SK-N-SH treated with all-trans-retinoic acid at 6 μM for 48 hours (cell line): Measurements from ENCODE around the gene CGRRF1.

Experiments used
- ATAC-seq: fragments of 200-7000 bp; cut with Tn5 transposase; 3 replicates; pipeline ENCODE4 v1.9.1; 2020; ENCODE audit warnings: mild to moderate bottlenecking, moderate library complexity
- ESRRG ChIP-seq: fragments of 250-450 bp; sonication (Bioruptor Pico); IDR thresholded peaks from 2 replicates; pipeline ENCODE4 v1.6.1; 2021; ENCODE audit warnings: mild to moderate bottlenecking
- ISL1 ChIP-seq: fragments of 250-450 bp; sonication (Bioruptor Pico); IDR thresholded peaks from 2 replicates; pipeline ENCODE4 v2.1.2; 2022; ENCODE audit warnings: mild to moderate bottlenecking, moderate library complexity
- PPARA ChIP-seq: fragments of 250-450 bp; sonication (Bioruptor Pico); IDR thresholded peaks from 2 replicates; pipeline ENCODE4 v1.5.0; 2020; ENCODE audit warnings: mild to moderate bottlenecking, borderline replicate concordance
- RARB ChIP-seq: fragments of 250-450 bp; sonication (Bioruptor Pico); IDR thresholded peaks from 2 replicates; pipeline ENCODE4 v1.8.0; 2021; ENCODE audit warnings: mild to moderate bottlenecking, moderate library complexity
- ZFP3 ChIP-seq: fragments of 250-450 bp; sonication (Bioruptor Pico); IDR thresholded peaks from 2 replicates; pipeline ENCODE4 v1.5.0; 2020; ENCODE audit warnings: mild to moderate bottlenecking, moderate library complexity
- ZFP30 ChIP-seq: fragments of 450-650 bp; formaldehyde crosslinking; IDR thresholded peaks from 2 replicates; pipeline ENCODE4 v1.5.0; 2022; ENCODE audit warnings: mild to moderate bottlenecking, moderate library complexity
- ZNF70 ChIP-seq: fragments of 450-650 bp; formaldehyde crosslinking; IDR thresholded peaks from 2 replicates; pipeline ENCODE4 v1.5.0; 2020; ENCODE audit warnings: mild to moderate bottlenecking, moderate library complexity
- TF ChIP-seq, protein P1 (sequence below): fragments of 250-450 bp; sonication (Bioruptor Pico); IDR thresholded peaks from 2 replicates; pipeline ENCODE4 v1.8.0; 2020; ENCODE audit warnings: mild to moderate bottlenecking, moderate library complexity, borderline replicate concordance
- TF ChIP-seq, protein P2 (sequence below): fragments of 250-450 bp; sonication (Bioruptor Pico); IDR thresholded peaks from 2 replicates; pipeline ENCODE4 v1.8.0; 2021; ENCODE audit warnings: low read depth, mild to moderate bottlenecking, moderate library complexity, borderline replicate concordance
- TF ChIP-seq, protein P3 (sequence below): fragments of 250-450 bp; sonication (Bioruptor Pico); IDR thresholded peaks from 2 replicates; pipeline ENCODE4 v1.5.0; 2020; ENCODE audit warnings: mild to moderate bottlenecking, moderate library complexity

Gene CGRRF1

DNA sequence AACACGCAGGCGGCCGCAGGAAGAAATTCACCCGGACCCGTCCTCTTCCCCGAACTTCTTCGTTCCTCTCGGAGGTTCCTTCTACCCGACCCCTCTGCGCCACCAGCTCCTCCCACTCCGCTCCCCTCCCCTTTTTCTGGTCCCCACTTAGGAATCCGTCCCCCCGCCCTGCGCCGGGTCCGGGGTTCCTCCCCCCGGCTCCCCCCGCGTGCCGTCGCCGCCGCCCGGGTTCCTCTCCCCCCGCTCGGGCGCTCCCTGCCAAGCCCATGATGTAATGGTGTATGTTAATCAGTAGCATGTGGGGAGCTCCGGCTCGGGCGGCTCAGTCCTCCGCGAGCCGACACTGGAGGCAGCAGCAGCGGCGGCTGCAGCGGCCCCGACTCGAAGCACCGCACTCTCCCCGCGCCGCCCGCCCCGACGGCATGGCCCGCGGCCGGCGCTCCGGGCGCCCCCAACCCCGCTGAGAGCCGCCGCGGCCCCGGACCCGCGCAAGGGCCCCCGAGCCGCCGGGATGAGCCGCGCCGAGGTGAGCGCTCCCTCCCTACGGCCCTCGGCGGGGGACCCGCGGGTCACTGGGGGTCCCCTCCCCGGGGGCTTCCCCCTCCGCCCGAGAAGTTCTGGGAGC, 56.2 kb downstream of the CGRRF1 start:
- peak; percentile 65 for ATAC-seq
- no peak for TF ChIP-seq RARB (CRISPR knock-in tag)
- TF ChIP-seq, protein P1, sequence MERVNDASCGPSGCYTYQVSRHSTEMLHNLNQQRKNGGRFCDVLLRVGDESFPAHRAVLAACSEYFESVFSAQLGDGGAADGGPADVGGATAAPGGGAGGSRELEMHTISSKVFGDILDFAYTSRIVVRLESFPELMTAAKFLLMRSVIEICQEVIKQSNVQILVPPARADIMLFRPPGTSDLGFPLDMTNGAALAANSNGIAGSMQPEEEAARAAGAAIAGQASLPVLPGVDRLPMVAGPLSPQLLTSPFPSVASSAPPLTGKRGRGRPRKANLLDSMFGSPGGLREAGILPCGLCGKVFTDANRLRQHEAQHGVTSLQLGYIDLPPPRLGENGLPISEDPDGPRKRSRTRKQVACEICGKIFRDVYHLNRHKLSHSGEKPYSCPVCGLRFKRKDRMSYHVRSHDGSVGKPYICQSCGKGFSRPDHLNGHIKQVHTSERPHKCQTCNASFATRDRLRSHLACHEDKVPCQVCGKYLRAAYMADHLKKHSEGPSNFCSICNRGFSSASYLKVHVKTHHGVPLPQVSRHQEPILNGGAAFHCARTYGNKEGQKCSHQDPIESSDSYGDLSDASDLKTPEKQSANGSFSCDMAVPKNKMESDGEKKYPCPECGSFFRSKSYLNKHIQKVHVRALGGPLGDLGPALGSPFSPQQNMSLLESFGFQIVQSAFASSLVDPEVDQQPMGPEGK (CRISPR knock-in tag), result peak; percentile 97; the same call in 1 of the 2 replicates

DNA sequence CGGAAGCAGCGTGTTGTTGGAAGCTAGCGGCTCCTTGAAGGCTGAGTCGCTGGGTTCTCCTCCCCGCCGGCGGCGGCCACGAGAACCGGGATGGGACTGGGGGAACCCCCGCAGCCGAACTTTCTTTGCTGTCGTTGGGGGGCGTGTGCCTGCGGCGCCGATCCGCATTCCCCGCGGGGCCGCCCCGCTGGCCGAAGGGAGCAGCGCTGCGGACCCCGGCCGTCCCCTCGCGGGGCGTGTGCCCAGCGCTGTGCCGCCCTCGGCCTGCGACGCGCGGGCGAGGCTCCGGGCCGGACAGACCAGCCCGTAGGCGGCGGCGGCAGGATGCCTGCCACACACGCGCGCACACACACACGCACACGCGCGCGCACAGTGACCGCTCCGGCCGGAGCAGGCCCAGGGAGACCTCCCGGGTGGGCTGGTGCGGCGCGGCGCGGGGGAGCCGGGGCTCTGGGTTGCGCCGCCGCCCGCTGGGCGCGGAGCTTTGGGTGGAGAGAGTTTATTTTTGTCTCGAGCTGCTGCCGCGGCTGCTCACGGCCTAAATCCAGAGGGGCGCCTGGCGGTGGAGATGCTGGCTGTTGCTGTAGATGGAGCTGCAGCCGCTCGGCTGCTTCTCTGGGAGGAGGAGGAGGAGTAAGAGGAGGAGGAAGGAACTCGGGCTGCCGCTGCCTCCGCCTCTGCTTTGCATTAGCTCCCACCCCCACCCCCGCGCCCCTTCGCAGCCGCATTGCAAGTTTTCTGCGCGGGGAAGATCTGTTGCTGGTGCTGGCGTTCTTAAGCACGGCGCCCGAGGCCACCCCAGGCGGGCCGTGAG, 56.9 kb downstream of the CGRRF1 start, which contains the start of gene SAMD4A:
Gene SAMD4A (plus strand): TSS at position 719 of the 814 bp plus-strand sequence. CDS start 789 bp downstream, outside the sequence.
- TF ChIP-seq ESRRG (no peak), ZNF70 (no peak)
- TF ChIP-seq, protein P1 (CRISPR knock-in tag), result no peak
- TF ChIP-seq, protein P2, sequence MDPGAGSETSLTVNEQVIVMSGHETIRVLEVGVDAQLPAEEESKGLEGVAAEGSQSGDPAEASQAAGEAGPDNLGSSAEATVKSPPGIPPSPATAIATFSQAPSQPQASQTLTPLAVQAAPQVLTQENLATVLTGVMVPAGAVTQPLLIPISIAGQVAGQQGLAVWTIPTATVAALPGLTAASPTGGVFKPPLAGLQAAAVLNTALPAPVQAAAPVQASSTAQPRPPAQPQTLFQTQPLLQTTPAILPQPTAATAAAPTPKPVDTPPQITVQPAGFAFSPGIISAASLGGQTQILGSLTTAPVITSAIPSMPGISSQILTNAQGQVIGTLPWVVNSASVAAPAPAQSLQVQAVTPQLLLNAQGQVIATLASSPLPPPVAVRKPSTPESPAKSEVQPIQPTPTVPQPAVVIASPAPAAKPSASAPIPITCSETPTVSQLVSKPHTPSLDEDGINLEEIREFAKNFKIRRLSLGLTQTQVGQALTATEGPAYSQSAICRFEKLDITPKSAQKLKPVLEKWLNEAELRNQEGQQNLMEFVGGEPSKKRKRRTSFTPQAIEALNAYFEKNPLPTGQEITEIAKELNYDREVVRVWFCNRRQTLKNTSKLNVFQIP (CRISPR knock-in tag), result no peak
- peak; percentile 29 for ATAC-seq

DNA sequence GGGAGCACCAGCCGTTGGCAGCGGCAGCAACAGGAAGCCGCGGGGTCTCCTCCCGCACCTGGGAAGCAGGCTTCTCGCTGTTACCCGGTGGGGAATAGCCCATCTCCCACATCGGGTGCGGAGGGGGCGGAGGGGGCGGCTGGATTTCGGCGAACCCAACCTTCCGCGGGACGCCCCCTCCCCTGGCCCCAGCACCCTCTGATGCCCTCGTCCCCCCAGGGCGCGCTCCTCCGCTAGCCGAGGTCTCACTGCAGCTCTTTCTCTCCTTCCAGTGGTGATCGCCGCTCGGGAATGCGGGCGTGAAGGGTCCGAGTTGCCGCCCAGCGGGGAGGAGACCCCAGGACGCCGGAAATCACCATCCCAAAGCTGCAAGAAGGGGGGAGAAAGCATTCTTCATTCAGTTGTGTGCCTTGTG, 57.5 kb downstream of the CGRRF1 start:
- peak; percentile 11 for ATAC-seq
- TF ChIP-seq PPARA (CRISPR knock-in tag), result no peak
- TF ChIP-seq ZFP30 (CRISPR knock-in tag), result no peak
- TF ChIP-seq, protein P1 (CRISPR knock-in tag), result no peak
- TF ChIP-seq, protein P2 (CRISPR knock-in tag), result no peak
- TF ChIP-seq ISL1 (CRISPR knock-in tag), result no peak
- TF ChIP-seq ZFP3 (CRISPR knock-in tag), result no peak
- TF ChIP-seq, protein P3, sequence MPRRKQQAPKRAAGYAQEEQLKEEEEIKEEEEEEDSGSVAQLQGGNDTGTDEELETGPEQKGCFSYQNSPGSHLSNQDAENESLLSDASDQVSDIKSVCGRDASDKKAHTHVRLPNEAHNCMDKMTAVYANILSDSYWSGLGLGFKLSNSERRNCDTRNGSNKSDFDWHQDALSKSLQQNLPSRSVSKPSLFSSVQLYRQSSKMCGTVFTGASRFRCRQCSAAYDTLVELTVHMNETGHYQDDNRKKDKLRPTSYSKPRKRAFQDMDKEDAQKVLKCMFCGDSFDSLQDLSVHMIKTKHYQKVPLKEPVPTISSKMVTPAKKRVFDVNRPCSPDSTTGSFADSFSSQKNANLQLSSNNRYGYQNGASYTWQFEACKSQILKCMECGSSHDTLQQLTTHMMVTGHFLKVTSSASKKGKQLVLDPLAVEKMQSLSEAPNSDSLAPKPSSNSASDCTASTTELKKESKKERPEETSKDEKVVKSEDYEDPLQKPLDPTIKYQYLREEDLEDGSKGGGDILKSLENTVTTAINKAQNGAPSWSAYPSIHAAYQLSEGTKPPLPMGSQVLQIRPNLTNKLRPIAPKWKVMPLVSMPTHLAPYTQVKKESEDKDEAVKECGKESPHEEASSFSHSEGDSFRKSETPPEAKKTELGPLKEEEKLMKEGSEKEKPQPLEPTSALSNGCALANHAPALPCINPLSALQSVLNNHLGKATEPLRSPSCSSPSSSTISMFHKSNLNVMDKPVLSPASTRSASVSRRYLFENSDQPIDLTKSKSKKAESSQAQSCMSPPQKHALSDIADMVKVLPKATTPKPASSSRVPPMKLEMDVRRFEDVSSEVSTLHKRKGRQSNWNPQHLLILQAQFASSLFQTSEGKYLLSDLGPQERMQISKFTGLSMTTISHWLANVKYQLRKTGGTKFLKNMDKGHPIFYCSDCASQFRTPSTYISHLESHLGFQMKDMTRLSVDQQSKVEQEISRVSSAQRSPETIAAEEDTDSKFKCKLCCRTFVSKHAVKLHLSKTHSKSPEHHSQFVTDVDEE (CRISPR knock-in tag), result no peak
